GM10248 (cell line): ENCODE data around the gene SCN8A.

Source experiments
- CTCF ChIA-PET: fragments of 300-600 bp; sonication (Branson Sonifier 250); formaldehyde crosslinking; extraction: SDS; loops from one replicate; lab custom pipeline; 2021; ENCODE audit warnings: antibody characterized with exemption; lab: Yijun Ruan, JAX
- POLR2A ChIA-PET: fragments of 350-650 bp; sonication (Branson Sonifier 250); formaldehyde crosslinking; extraction: SDS; loops from one replicate; lab custom pipeline; 2020; ENCODE audit warnings: antibody characterized with exemption; lab: Yijun Ruan, JAX
- DNase-seq: peaks from one replicate; pipeline ENCODE4 v3.0.0; 2012; ENCODE audit errors: extremely low spot score
- TF ChIP-seq, protein P1 (sequence below): IDR thresholded peaks from 2 replicates; pipeline ENCODE4 v1.5.1; 2012; ENCODE audit warnings: mild to moderate bottlenecking, low read depth; ENCODE audit errors: extremely low read depth, missing control alignments, control extremely low read depth

The SCN8A gene

DNA sequence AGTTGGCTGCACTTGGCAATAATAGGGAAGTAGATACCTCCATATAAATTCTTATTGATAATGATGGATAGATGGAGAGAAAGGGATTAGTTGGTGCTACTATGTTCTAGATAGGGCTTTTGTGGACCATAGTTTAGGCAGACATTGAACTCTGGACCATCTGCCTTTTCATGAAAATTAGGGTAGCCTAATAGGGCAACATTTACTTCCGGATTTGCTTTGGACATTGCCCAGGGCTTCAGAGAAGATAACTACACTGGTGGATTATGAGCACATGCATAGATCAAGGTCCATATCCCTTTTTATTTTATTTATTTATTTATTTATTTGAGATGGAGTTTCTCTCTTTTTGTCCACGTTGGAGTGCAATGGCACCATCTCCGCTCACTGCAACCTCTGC is 186.9 kb downstream of the SCN8A start:
- DNase-seq = no peak
- POLR2A ChIA-PET = no interaction called here
- TF ChIP-seq, protein P1, sequence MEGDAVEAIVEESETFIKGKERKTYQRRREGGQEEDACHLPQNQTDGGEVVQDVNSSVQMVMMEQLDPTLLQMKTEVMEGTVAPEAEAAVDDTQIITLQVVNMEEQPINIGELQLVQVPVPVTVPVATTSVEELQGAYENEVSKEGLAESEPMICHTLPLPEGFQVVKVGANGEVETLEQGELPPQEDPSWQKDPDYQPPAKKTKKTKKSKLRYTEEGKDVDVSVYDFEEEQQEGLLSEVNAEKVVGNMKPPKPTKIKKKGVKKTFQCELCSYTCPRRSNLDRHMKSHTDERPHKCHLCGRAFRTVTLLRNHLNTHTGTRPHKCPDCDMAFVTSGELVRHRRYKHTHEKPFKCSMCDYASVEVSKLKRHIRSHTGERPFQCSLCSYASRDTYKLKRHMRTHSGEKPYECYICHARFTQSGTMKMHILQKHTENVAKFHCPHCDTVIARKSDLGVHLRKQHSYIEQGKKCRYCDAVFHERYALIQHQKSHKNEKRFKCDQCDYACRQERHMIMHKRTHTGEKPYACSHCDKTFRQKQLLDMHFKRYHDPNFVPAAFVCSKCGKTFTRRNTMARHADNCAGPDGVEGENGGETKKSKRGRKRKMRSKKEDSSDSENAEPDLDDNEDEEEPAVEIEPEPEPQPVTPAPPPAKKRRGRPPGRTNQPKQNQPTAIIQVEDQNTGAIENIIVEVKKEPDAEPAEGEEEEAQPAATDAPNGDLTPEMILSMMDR = no peak
- CTCF ChIA-PET = no interaction called here

DNA sequence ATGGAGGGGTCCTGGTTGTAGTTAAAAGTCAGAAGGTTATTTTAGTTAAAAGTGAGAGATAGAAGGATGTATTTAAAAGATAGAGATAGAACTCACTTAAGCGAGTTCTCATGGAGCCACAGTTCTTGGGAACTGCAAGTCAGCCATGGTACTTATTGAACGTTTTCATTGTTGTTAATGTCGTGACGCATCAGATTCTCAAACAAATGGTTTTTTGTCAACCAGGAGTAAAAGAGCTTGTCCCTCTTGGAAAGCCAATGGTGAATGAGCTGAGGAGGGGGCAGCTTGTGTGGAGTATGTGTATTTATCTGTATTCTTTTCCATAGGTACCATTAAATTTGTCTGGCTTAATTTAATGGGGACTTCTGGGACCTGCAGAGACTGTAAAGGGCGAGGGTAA is 188.8 kb downstream of the SCN8A start:
- ChIA-PET CTCF (no interaction called here), POLR2A (no interaction called here)
- no peak for DNase-seq
- TF ChIP-seq, protein P1 = no peak

DNA sequence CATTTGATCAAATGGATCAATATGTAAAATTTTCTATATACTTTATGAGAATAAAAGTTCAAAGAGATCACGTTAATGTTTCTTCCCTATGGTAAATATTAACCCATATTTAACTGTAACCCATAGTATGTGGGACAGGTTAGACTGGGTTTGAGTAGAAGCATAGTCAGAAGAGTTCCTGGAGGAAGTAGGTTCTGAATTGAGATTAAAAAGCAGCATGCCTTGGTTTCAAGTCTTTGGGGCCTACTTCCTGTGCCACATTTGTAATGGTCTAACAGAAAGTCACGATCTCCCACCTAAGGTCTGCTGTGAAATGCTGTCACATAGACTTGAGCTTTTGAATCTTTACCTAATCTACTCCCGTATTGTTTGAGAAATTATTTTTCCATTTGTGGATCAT is 193.7 kb downstream of the SCN8A start:
- no peak for DNase-seq
- ChIA-PET POLR2A (no interaction called here), CTCF (no interaction called here)
- TF ChIP-seq, protein P1 = no peak

DNA sequence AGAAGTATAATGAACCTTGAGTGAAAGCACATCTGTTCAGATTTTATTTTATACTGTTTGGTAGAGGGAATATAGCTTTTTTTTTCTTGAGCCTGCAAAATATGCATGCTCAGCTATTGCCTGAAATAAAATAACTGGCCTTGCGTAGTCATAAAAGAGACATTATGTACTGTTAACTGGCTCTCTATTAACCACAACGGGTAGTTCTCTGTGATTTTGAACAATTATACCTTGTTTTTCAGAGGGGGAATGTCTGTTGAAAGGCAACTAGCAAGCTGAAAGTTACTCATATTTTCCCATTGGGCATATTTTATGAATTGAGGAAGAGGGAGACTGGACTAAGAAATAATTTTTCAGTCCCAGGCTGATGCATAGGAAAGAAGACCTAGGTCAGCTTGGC is 194.9 kb downstream of the SCN8A start:
- TF ChIP-seq, protein P1 = no peak
- CTCF ChIA-PET = no interaction called here
- no peak for DNase-seq
- POLR2A ChIA-PET = no interaction called here

DNA sequence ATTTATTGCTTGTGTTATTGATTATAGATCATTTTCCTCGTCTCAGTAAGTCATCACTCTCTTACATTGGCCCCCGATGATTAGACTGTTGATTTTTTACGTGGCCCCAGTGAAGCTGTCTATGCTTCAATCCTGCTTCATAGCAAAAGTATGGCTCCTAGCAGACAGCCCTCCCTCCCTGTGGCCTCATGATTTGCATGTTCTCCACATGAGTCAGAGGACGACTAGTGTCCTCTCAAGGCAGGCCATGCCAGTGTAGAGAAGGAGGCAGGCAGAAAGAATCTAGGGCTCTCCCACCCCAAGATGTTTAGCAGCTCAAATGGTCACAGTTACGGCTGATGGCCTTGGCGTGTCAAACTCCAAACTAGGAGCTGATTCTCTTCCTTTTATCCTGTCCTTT is 197.8 kb downstream of the SCN8A start:
- DNase-seq = no peak
- POLR2A ChIA-PET = no interaction called here
- CTCF ChIA-PET = interaction anchor here (1.2 kb wide), 1 partner anchor 11 kb away, joined by 3 read pairs; no protein-coding TSS in a partner anchor
- TF ChIP-seq, protein P1 = no peak

DNA sequence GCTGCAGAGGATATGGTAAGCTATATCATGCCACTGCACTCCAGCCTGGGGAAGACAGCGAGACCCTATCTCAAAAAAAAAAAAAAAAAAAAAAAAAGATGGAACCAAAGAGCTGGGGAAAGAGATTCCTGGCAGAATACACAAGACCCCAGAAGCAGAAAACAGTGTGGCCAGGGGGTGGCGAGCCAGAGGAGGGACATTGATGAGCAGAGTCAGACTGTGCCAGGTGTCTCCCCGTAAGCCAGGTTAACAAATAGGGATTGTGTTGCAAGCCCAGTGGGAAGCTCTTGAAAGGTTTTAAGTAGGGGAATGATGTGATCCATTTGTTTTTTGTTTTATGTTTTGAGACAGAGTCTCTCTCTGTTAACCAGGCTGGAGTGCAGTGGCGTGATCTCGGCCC is 201.4 kb downstream of the SCN8A start:
- TF ChIP-seq, protein P1 = no peak
- ChIA-PET CTCF (interaction anchor here (1.0 kb wide), 1 partner anchor 132 kb away, joined by 3 read pairs; no protein-coding TSS in a partner anchor), POLR2A (no interaction called here)
- no peak for DNase-seq
